Activated naive CD8-positive, alpha-beta T cell (primary cell): ENCODE data around the gene MTM1.
A peak's percentile ranks its signal among the peaks of the same experiment; 100 is the strongest.

Source experiments
- H3K27ac Mint-ChIP-seq: one replicate; pipeline ENCODE4 v1.8.0; 2021; ENCODE audit warnings: mixed read lengths
- H3K27me3 Mint-ChIP-seq: one replicate; pipeline ENCODE4 v1.8.0; 2021; ENCODE audit warnings: mixed read lengths
- H3K36me3 Mint-ChIP-seq: one replicate; pipeline ENCODE4 v1.8.0; 2021; ENCODE audit warnings: mixed read lengths
- H3K4me1 Mint-ChIP-seq: one replicate; pipeline ENCODE4 v1.8.0; 2021; ENCODE audit warnings: low read depth, mixed read lengths
- H3K4me3 Mint-ChIP-seq: one replicate; pipeline ENCODE4 v1.8.0; 2021; ENCODE audit warnings: mild to moderate bottlenecking, mixed read lengths
- H3K9me3 Mint-ChIP-seq: one replicate; pipeline ENCODE4 v1.8.0; 2021; ENCODE audit warnings: low read depth, mixed read lengths

Gene MTM1

GRCh38 chrX:150568320-150569154, at the start of gene MTM1:
Gene MTM1 (plus strand): TSS chrX:150568621. CDS start chrX:150592615, 23,994 bp downstream.
- Mint-ChIP-seq H3K4me1 (peaks cover 40% of the 10 kb centered on the region), H3K9me3 (no peaks in the 10 kb centered on the region), H3K27me3 (no peaks in the 10 kb centered on the region), H3K27ac (peak within 1 kb of the TSS; percentile 81), H3K4me3 (peak within 1 kb of the TSS; percentile 89), H3K36me3 (no peaks in the 10 kb centered on the region)

- Mint-ChIP-seq H3K4me3 (no peak overlapping the region), H3K9me3 (no peaks in the 10 kb centered on the region), H3K4me1 (no peaks in the 10 kb centered on the region), H3K27ac (no peak overlapping the region), H3K36me3 (no peaks in the 10 kb centered on the region), H3K27me3 (no peaks in the 10 kb centered on the region)
Observed at GRCh38 chrX:150522494-150522893, 45.9 kb upstream of the MTM1 start.

- no peak overlapping the region for H3K27ac Mint-ChIP-seq
- no peaks in the 10 kb centered on the region for H3K9me3 Mint-ChIP-seq
- H3K36me3 Mint-ChIP-seq: no peaks in the 10 kb centered on the region
- H3K27me3 Mint-ChIP-seq: no peaks in the 10 kb centered on the region
- H3K4me1 Mint-ChIP-seq: no peaks in the 10 kb centered on the region
- H3K4me3 Mint-ChIP-seq: no peak overlapping the region
Observed at GRCh38 chrX:150525061-150525919, 43.1 kb upstream of the MTM1 start.

- Mint-ChIP-seq H3K27ac (no peak overlapping the region), H3K9me3 (no peaks in the 10 kb centered on the region), H3K4me1 (no peaks in the 10 kb centered on the region), H3K4me3 (no peak overlapping the region), H3K36me3 (no peaks in the 10 kb centered on the region), H3K27me3 (no peaks in the 10 kb centered on the region)
Observed at GRCh38 chrX:150526692-150527091, 41.7 kb upstream of the MTM1 start.

GRCh38 chrX:150527108-150527507, 41.3 kb upstream of the MTM1 start:
- no peaks in the 10 kb centered on the region for H3K36me3 Mint-ChIP-seq
- no peak overlapping the region for H3K27ac Mint-ChIP-seq
- no peaks in the 10 kb centered on the region for H3K27me3 Mint-ChIP-seq
- no peaks in the 10 kb centered on the region for H3K4me1 Mint-ChIP-seq
- H3K4me3 Mint-ChIP-seq: no peak overlapping the region
- H3K9me3 Mint-ChIP-seq: no peaks in the 10 kb centered on the region

- H3K27me3 Mint-ChIP-seq: no peaks in the 10 kb centered on the region
- H3K27ac Mint-ChIP-seq: no peak overlapping the region
- no peaks in the 10 kb centered on the region for H3K4me1 Mint-ChIP-seq
- H3K4me3 Mint-ChIP-seq: no peak overlapping the region
- H3K9me3 Mint-ChIP-seq: peaks cover 6% of the 10 kb centered on the region
- peaks cover 4% of the 10 kb centered on the region for H3K36me3 Mint-ChIP-seq
Observed at GRCh38 chrX:150529587-150529986, 38.8 kb upstream of the MTM1 start.

- no peak overlapping the region for H3K4me3 Mint-ChIP-seq
- no peak overlapping the region for H3K27ac Mint-ChIP-seq
- no peaks in the 10 kb centered on the region for H3K27me3 Mint-ChIP-seq
- H3K9me3 Mint-ChIP-seq: peaks cover 7% of the 10 kb centered on the region
- H3K36me3 Mint-ChIP-seq: peaks cover 4% of the 10 kb centered on the region
- no peaks in the 10 kb centered on the region for H3K4me1 Mint-ChIP-seq
Observed at GRCh38 chrX:150530821-150531220, 37.6 kb upstream of the MTM1 start.

- Mint-ChIP-seq H3K4me1 (no peaks in the 10 kb centered on the region), H3K4me3 (no peak overlapping the region), H3K27ac (no peak overlapping the region), H3K9me3 (peaks cover 7% of the 10 kb centered on the region), H3K36me3 (peaks cover 4% of the 10 kb centered on the region), H3K27me3 (no peaks in the 10 kb centered on the region)
Observed at GRCh38 chrX:150531467-150531866, 37.0 kb upstream of the MTM1 start.

GRCh38 chrX:150533863-150534262, 34.6 kb upstream of the MTM1 start:
- H3K36me3 Mint-ChIP-seq: peaks cover 4% of the 10 kb centered on the region

GRCh38 chrX:150536455-150537116, 31.8 kb upstream of the MTM1 start:
- H3K4me3 Mint-ChIP-seq: no peak overlapping the region
- H3K9me3 Mint-ChIP-seq: peaks cover 7% of the 10 kb centered on the region
- H3K27me3 Mint-ChIP-seq: no peaks in the 10 kb centered on the region
- peaks cover 4% of the 10 kb centered on the region for H3K36me3 Mint-ChIP-seq
- no peaks in the 10 kb centered on the region for H3K4me1 Mint-ChIP-seq
- no peak overlapping the region for H3K27ac Mint-ChIP-seq

More at GRCh38 chrX:150533863-150534262, 34.6 kb upstream of the MTM1 start:
- H3K4me3 Mint-ChIP-seq: no peak overlapping the region
- H3K27me3 Mint-ChIP-seq: no peaks in the 10 kb centered on the region
- peaks cover 7% of the 10 kb centered on the region for H3K9me3 Mint-ChIP-seq
- no peaks in the 10 kb centered on the region for H3K4me1 Mint-ChIP-seq
- H3K27ac Mint-ChIP-seq: no peak overlapping the region

GRCh38 chrX:150537851-150538250, 30.6 kb upstream of the MTM1 start:
- Mint-ChIP-seq H3K4me3 (no peak overlapping the region), H3K36me3 (peaks cover 4% of the 10 kb centered on the region), H3K9me3 (peaks cover 7% of the 10 kb centered on the region), H3K27me3 (no peaks in the 10 kb centered on the region), H3K4me1 (no peaks in the 10 kb centered on the region), H3K27ac (no peak overlapping the region)

GRCh38 chrX:150540965-150541364, 27.5 kb upstream of the MTM1 start:
- H3K4me1 Mint-ChIP-seq: peaks cover 2% of the 10 kb centered on the region
- H3K27me3 Mint-ChIP-seq: no peaks in the 10 kb centered on the region
- H3K4me3 Mint-ChIP-seq: no peak overlapping the region
- H3K9me3 Mint-ChIP-seq: no peaks in the 10 kb centered on the region
- H3K27ac Mint-ChIP-seq: no peak overlapping the region
- no peaks in the 10 kb centered on the region for H3K36me3 Mint-ChIP-seq

GRCh38 chrX:150542846-150543229, 25.6 kb upstream of the MTM1 start:
- Mint-ChIP-seq H3K27me3 (no peaks in the 10 kb centered on the region), H3K36me3 (no peaks in the 10 kb centered on the region), H3K4me3 (no peak overlapping the region), H3K9me3 (no peaks in the 10 kb centered on the region), H3K27ac (no peak overlapping the region), H3K4me1 (peaks cover 13% of the 10 kb centered on the region)

GRCh38 chrX:150543230-150544155, 24.9 kb upstream of the MTM1 start:
- no peaks in the 10 kb centered on the region for H3K9me3 Mint-ChIP-seq
- no peaks in the 10 kb centered on the region for H3K36me3 Mint-ChIP-seq
- H3K4me3 Mint-ChIP-seq: no peak overlapping the region
- peaks cover 18% of the 10 kb centered on the region for H3K4me1 Mint-ChIP-seq
- H3K27me3 Mint-ChIP-seq: no peaks in the 10 kb centered on the region
- no peak overlapping the region for H3K27ac Mint-ChIP-seq
